GM19438 (cell line): Measurements from ENCODE around the gene SNAP47.

Experiments used
- ATAC-seq: cut with Tn5 transposase; IDR thresholded peaks from one replicate; pipeline ENCODE4 v1.9.1; 2021; ENCODE audit warnings: low read depth; ENCODE audit not compliant: unreplicated experiment

The SNAP47 gene

GRCh38 chr1:227780101-227781044, 45.1 kb downstream of the SNAP47 start:
- ATAC-seq = no peak

- ATAC-seq = no peak
Observed at GRCh38 chr1:227781314-227781930, 46.2 kb downstream of the SNAP47 start.

GRCh38 chr1:227782226-227782625, 47.0 kb downstream of the SNAP47 start:
- ATAC-seq = no peak

- no peak for ATAC-seq
Observed at GRCh38 chr1:227785094-227785804, 50.0 kb downstream of the SNAP47 start.

- no peak for ATAC-seq
Observed at GRCh38 chr1:227785805-227786671, 50.8 kb downstream of the SNAP47 start.

GRCh38 chr1:227786673-227787512, 51.7 kb downstream of the SNAP47 start:
- no peak for ATAC-seq

- ATAC-seq = peak; percentile 87
Observed at GRCh38 chr1:227787513-227788270, 52.5 kb downstream of the SNAP47 start.

- peak; percentile 48 for ATAC-seq
Observed at GRCh38 chr1:227788271-227789083, 53.2 kb downstream of the SNAP47 start.

GRCh38 chr1:227789084-227790033, 54.1 kb downstream of the SNAP47 start:
- no peak for ATAC-seq

GRCh38 chr1:227790034-227790400, 54.8 kb downstream of the SNAP47 start:
- no peak for ATAC-seq

- ATAC-seq = no peak
Observed at GRCh38 chr1:227790868-227791267, 55.6 kb downstream of the SNAP47 start.

- no peak for ATAC-seq
Observed at GRCh38 chr1:227791425-227792143, 56.3 kb downstream of the SNAP47 start.

GRCh38 chr1:227792216-227793078, 57.2 kb downstream of the SNAP47 start:
- no peak for ATAC-seq

GRCh38 chr1:227793079-227793947, 58.1 kb downstream of the SNAP47 start:
- ATAC-seq = no peak
